Activated CD8-positive, alpha-beta memory T cell treated with anti-CD3 and anti-CD28 coated beads, Interleukin-2, amount 50 U/mL, for 1 hour (primary cell): Measurements from ENCODE around the gene SHFL.

Source experiments
- DNase-seq: peaks from one replicate; pipeline ENCODE4 v3.0.0-alpha.2; 2020; ENCODE audit errors: extremely low read depth

SHFL gene

GRCh38 chr19:10109528-10109927, 23.4 kb downstream of the SHFL start:
- DNase-seq: no peak

DNA sequence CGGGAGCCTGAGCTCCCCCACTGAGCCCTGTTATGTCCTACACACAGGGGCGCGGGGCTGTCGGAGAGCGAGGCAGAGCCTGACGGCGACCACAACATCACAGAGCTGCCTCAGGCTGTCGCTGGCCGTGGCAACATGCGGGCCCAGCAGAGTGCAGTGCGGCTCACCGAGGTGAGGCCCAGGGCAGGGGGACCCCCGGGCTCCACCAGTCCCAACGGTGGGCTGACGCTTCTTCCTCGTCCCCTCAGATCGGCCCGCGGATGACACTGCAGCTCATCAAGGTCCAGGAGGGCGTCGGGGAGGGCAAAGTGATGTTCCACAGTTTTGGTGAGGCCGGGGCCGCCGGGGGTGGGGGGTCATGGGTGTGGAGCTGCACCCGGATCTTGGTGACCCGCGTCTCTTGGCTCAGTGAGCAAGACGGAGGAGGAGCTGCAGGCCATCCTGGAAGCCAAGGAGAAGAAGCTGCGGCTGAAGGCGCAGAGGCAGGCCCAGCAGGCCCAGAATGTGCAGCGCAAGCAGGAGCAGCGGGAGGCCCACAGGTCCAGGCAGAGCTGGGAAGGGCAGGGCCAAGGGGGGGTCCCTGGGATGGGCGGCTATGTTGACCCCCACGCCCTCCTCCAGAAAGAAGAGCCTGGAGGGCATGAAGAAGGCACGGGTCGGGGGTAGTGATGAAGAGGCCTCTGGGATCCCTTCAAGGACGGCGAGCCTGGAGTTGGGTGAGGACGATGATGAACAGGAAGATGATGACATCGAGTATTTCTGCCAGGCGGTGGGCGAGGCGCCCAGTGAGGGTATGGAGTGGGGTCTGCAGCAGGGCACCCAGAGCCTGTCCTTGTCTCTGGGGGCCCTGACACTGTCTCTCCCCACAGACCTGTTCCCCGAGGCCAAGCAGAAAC, 24.2 kb downstream of the SHFL start:
- DNase-seq: no peak

GRCh38 chr19:10110972-10111317, 24.8 kb downstream of the SHFL start:
- DNase-seq: no peak

DNA sequence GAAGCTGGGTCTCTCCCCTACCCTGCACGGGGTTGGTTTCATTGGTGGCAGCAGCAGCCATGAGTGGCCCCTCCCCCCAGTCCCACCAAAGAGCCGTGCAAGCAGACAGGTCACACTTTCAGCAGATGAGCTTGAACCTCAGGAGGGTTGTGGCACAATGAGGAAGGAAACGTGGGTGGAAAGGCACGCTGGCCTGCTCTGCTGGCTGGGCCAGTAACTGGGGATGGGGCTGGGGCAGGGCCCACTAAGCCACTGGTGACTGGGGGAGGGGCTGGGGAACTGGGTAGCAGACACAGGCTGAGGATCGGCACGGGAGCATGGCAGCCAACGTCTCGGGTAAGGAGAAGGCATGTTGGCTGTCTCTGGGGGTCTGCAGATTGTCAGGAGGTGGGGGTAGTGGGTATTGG, 25.3 kb downstream of the SHFL start, which contains the start of gene P2RY11:
Gene P2RY11, plus strand, starts transcription at position 289 of the 407 bp plus-strand sequence. Its CDS starts 29 bp downstream, at position 318.
- DNase-seq: no peak

GRCh38 chr19:10112037-10112761, 26.1 kb downstream of the SHFL start:
- no peak for DNase-seq

GRCh38 chr19:10112895-10113591, 26.9 kb downstream of the SHFL start:
- DNase-seq: no peak

- no peak for DNase-seq
Measured at GRCh38 chr19:10113592-10113963, 27.5 kb downstream of the SHFL start.

- no peak for DNase-seq
Measured at GRCh38 chr19:10113964-10114650, 28.0 kb downstream of the SHFL start.

DNA sequence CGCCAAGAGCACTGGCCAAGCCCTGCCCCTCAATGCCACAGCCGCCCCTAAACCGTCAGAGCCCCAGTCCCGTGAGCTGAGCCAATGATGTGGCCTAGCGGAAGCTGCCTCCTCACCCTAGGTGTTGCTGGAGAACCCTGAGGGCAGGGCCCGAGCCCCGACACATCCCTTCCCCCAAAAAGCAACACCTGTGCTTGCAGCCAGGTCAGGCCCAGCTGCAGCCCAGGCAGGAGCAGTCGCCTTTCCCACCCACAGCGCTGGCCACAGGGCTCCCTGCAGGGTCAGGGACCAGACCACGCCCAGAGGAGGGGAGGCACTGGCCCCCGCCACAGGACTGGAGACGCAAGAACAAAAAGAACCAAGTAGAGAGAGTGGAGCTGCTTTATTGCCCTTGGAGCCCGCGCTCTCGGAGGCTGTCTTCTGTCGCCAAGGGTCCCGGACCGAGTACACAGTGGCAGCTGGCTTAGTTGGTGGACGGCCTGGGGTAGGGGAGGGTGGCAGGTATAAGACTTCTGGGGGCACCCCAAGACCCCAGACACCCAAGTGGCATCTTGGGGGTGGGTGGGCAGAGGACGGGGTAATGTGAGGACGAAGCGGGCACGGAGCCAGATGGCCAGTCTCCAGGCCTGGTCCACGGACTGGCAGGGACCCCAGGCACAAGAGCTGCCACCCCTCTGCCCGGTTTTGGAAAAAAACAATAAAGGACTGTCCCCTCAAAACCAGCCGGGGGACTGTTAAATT, 28.7 kb downstream of the SHFL start:
- DNase-seq: no peak

- DNase-seq: no peak
Measured at GRCh38 chr19:10115392-10116084, 29.4 kb downstream of the SHFL start.

DNA sequence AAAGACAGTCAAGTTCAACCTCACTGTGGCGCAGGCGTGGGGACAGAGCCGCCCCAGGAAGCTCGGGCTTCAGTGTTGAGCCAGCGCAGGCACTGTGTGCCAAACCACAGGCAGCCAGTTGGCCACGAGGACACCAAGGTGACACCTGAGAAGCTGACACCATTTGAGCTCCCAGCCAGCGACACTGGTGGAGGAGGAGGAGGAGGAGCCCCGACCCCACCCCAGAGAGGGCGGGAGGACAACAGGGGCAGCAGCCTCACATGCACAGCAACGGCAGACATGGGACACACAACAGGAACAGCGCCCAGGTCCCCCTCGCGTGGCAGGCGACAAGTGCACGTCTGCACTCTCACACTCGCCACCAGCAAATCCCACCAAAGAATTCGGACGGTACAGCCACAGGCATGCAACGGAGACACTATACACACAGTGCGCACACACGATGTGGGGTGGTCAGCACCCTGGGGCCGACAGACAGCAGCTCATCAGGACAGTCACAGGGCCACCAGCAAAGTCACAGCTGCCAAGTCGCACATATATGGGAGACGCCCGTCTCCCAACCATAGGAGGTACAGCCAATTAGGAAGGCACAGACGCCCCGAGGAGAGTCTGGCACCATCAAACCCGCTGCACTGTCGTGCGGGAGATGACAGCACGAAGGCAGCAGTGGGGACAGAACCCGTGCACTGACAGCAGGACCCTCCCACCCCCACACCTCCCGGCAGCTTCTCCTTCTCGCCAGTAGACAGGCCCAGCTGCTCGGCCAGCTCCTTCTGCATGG, 30.2 kb downstream of the SHFL start:
- no peak for DNase-seq

- DNase-seq: no peak
Measured at GRCh38 chr19:10116866-10117616, 30.9 kb downstream of the SHFL start.

DNA sequence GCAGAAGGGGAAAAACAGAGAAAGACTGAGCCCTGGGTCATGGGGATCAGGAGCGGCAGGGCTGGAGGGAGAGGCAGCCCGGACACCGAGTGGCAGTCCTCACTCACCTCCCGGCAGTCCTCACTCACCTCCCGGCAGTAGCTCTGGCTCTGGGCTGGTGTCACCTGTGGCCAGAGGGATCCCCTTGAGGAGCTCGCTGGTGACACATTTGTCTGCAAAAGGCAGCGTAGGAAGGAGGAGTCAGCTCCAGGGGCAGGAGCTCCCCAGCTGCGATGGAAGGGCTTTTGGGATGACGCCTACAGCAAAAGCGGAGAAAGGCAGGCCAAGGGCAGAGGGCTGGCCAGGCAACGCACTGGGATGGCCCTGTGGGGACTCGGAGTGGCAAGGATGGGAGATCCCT, 32.8 kb downstream of the SHFL start:
- DNase-seq: no peak

- no peak for DNase-seq
Measured at GRCh38 chr19:10120538-10121189, 34.5 kb downstream of the SHFL start.

DNA sequence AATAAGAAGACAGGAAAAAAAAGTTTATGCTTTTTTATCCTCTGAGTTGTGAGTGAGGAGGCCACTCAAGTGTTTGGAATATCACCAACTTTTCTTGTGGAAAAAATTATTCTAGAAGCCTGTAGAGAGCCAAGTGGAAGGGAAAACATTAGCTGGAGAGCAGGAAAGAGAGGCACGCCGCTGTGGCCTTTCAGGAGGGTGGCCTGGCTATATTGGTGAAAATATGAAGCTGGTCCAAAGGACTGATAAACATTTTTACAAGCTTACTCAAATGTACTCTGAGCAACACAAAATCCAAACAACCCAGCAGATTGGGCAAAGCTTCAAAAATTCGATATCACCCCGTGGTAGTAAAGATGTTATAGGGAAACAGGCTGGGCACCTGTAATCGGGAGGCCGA, 35.9 kb downstream of the SHFL start:
- DNase-seq: no peak

GRCh38 chr19:10124429-10124828, 38.3 kb downstream of the SHFL start:
- no peak for DNase-seq

GRCh38 chr19:10126213-10126639, 40.1 kb downstream of the SHFL start:
- no peak for DNase-seq

DNA sequence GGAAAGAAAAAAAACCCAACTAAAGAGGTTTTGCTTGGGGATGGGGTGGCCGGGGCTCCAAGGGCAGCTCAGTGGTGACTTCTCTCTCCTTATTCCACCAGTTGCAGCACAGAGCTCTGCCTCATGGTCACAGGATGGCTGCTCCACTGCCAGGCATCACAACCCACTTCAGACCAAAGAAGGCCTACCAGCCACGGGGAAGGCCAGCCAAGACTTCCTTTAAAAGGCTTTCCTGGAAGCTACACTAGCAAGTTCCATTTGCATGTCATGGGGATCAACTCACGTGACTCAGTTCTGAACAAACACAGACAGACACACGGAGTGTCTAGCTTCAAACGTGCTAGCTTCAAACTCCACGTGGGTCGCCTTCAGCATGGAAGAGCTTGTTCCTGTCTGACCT, 46.8 kb downstream of the SHFL start:
- no peak for DNase-seq
